ENCODE measurements around the gene ACTL8. TPM values are rescaled to one million over a fixed set of nuclear protein-coding genes. Genes with fewer than 3 reads are reported as not detected.

ACTL8 gene
- total RNA-seq, 1 donor from 2014 or later = not detected

DNA sequence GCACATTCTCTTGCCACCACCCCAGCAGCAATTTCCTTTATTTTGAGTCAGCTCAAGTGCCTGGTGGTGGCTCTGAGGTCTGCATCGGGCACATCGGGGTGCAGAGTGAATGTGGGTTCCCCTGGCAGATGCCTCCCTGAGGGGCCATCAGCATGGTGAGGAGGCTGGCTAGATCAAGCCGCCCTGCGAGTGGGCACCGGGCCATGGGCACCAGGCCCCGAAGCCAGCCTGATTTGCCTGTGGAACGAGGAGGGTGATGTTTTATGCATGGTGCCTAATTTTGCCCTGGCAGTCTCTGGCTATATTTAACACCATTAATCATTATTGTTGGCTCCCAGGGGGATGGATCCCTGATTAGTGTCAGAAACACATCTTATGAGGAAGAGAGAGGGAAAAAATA, 36.3 kb downstream of the ACTL8 start:
- TF ChIP-seq, protein P1, sequence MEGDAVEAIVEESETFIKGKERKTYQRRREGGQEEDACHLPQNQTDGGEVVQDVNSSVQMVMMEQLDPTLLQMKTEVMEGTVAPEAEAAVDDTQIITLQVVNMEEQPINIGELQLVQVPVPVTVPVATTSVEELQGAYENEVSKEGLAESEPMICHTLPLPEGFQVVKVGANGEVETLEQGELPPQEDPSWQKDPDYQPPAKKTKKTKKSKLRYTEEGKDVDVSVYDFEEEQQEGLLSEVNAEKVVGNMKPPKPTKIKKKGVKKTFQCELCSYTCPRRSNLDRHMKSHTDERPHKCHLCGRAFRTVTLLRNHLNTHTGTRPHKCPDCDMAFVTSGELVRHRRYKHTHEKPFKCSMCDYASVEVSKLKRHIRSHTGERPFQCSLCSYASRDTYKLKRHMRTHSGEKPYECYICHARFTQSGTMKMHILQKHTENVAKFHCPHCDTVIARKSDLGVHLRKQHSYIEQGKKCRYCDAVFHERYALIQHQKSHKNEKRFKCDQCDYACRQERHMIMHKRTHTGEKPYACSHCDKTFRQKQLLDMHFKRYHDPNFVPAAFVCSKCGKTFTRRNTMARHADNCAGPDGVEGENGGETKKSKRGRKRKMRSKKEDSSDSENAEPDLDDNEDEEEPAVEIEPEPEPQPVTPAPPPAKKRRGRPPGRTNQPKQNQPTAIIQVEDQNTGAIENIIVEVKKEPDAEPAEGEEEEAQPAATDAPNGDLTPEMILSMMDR (IDR thresholded peaks at IDR 0.05; ENCODE audit: unreplicated experiment) = no peak
- H3K36me3 Mint-ChIP-seq = no peaks in the 10 kb centered on the region
- H3K27ac Mint-ChIP-seq = no peak overlapping the region
- H3K27me3 Mint-ChIP-seq (ENCODE audit: low read depth) = peaks cover 47% of the 10 kb centered on the region
- H3K9me3 Mint-ChIP-seq = no peaks in the 10 kb centered on the region
- H3K4me3 Mint-ChIP-seq = no peak overlapping the region
- peaks cover 4% of the 10 kb centered on the region for H3K4me1 Mint-ChIP-seq
- DNase-seq (ENCODE audit: low spot score in 2 of 2, unreplicated experiment in 2 of 2) = no peak

DNA sequence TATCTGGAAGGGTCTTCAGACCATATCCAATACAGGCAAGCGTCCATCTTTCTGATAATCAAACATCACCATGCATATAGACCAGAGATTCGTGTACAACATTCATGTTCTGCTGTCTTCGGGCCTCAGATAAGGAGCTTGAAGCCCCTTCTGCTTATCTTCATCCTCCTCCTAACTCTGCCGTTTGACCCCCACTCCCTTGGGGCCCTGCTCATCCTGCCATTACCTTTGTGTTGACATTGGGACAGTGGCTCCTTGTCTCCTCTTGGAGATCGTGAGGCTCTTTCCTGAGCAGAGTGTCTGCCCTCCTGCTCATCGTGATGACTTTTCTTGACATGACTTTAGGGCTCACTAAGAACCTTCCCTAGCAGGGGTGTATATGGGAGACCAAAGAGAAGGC, 37.3 kb downstream of the ACTL8 start:
- TF ChIP-seq, protein P1 (IDR thresholded peaks at IDR 0.05; ENCODE audit: unreplicated experiment) = no peak
- H3K4me3 Mint-ChIP-seq = no peak overlapping the region
- no peaks in the 10 kb centered on the region for H3K9me3 Mint-ChIP-seq
- peaks cover 4% of the 10 kb centered on the region for H3K4me1 Mint-ChIP-seq
- peaks cover 53% of the 10 kb centered on the region for H3K27me3 Mint-ChIP-seq (ENCODE audit: low read depth)
- no peak for DNase-seq (ENCODE audit: low spot score in 2 of 2, unreplicated experiment in 2 of 2)
- no peaks in the 10 kb centered on the region for H3K36me3 Mint-ChIP-seq
- no peak overlapping the region for H3K27ac Mint-ChIP-seq

DNA sequence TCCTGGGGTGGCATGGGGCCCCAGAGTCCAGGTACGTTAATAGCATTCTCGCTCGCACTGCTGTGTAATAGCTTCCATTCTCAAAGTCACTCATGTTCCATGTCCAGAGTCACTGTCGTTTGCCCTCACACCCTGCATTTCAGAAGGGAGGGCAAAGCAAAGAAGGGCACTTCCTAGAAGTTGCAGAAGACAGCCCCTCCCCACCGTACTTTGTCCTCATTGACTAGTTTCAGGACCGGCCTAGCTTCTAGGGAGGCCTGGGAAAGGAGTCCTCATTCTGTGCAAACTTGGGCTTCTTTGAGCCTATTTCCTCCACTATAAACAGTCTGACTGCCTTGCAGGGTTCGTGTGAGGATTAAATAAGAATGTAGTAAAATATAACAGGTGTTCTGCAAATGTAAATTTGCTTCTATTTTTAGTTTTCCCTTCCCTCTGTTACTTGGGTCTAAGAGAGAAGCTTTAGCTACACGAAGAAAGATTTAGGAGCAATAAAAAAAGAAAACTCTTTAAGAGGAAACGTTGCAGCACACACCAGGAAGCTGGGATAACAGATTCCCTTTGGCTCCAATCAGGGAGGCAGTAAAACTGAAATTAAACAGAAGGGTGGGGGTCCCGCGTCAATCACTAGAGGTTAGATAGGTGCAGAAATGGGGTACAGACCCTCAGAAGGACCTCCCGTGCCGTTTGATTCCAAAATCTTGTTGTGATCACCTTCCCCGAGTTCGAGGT, 40.1 kb downstream of the ACTL8 start:
- Mint-ChIP-seq H3K4me1 (no peaks in the 10 kb centered on the region), H3K4me3 (no peak overlapping the region), H3K27ac (no peak overlapping the region)

DNA sequence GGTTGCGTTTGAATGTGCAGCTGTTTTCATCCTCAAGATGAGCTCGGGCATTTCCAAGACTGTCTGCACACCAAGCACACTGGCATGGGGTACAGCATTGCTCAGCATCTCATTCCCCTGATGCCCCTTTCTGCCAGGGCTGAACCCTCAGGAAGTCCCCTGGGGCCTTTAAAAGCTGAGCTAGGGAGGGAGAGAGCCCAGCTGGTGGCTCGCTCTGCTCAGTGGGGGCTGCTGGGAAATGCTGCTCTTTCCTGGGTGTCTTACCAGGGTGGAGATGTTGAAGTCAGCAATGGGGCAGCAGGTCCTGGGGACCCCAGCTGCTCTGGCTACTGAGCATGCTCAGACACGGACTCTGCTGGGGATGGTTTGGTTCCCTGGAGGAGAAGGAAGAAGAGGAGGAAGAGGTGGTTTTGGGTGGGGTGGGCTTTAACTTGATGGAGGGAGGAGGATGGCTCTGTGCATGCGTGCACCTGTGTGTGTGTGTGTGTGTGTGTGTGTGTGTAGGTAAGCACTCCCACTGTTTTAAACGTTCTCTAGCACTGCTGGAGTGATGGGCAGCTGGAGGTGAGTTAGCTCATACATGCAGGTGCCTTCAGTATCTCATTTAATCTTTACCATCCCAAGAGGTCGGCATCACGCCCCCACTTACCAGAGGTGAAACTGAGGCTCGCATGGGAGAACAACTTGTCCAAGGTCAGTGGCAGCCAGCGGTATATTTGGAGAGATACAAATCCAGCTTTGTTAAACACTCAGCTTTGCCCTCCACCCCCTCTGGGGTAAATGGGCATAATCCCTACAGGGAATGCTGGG, 40.9 kb downstream of the ACTL8 start:
- Mint-ChIP-seq H3K36me3 (no peaks in the 10 kb centered on the region), H3K27me3 (ENCODE audit: low read depth) (peaks cover 82% of the 10 kb centered on the region), H3K27ac (no peak overlapping the region), H3K9me3 (no peaks in the 10 kb centered on the region), H3K4me3 (no peak overlapping the region), H3K4me1 (no peaks in the 10 kb centered on the region)
- no peak for DNase-seq (ENCODE audit: low spot score in 2 of 2, unreplicated experiment in 2 of 2)
- TF ChIP-seq, protein P1 (IDR thresholded peaks at IDR 0.05; ENCODE audit: unreplicated experiment) = no peak

More for the DNA sequence above, 40.1 kb downstream of the ACTL8 start:
- no peaks in the 10 kb centered on the region for H3K36me3 Mint-ChIP-seq
- DNase-seq (ENCODE audit: low spot score in 2 of 2, unreplicated experiment in 2 of 2) = no peak
- H3K9me3 Mint-ChIP-seq = no peaks in the 10 kb centered on the region
- peaks cover 79% of the 10 kb centered on the region for H3K27me3 Mint-ChIP-seq (ENCODE audit: low read depth)
- TF ChIP-seq, protein P1 (IDR thresholded peaks at IDR 0.05; ENCODE audit: unreplicated experiment) = no peak

DNA sequence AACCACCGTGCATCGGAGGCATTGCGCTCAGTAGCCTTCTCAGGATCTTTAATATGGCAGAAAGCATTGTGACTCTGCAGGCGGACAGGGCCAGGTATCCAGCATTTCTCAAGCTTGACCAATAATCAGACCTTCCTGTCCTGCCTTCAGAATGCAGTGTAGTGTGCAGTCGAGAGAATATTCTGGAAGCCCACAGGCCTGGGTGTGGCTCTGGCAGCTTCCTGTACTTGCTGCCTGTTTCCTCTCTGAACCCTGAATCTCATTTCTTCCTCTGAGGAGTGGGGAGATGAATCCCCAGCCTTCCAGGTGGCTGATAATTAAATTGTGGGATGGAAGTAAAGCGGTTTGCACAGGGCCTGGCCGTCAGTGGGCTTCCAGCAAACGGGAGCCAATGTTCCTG, 42.3 kb downstream of the ACTL8 start:
- Mint-ChIP-seq H3K36me3 (no peaks in the 10 kb centered on the region), H3K9me3 (no peaks in the 10 kb centered on the region), H3K27ac (no peak overlapping the region), H3K27me3 (ENCODE audit: low read depth) (peaks cover 84% of the 10 kb centered on the region), H3K4me1 (no peaks in the 10 kb centered on the region), H3K4me3 (no peak overlapping the region)
- TF ChIP-seq, protein P1 (IDR thresholded peaks at IDR 0.05; ENCODE audit: unreplicated experiment) = no peak
- DNase-seq (ENCODE audit: low spot score in 2 of 2, unreplicated experiment in 2 of 2) = no peak

Data from mesothelial cell of epicardium (in vitro differentiated cells).